Ascending aorta (tissue), 2 donors: ENCODE results near the gene OR2Y1. TPM values are rescaled to one million over a fixed set of nuclear protein-coding genes. Genes with fewer than 3 reads are reported as not detected.

ENCODE experiments used
- DNase-seq, 2 donors: peaks; one replicate each; pipeline ENCODE4 v3.0.0-alpha.2; 2019; ENCODE audit warnings: low spot score in 2 of 2
- H3K27ac ChIP-seq, 2 donors: fragments of 200-600 bp; sonication (generic); one replicate each; pipeline ENCODE4 v1.5.1; 2016 to 2017; ENCODE audit warnings: mild to moderate bottlenecking in 1 of 2
- H3K27me3 ChIP-seq: fragments of 200-600 bp; sonication (generic); one replicate; pipeline ENCODE4 v1.5.1; 2017
- H3K36me3 ChIP-seq, 2 donors: fragments of 200-600 bp; sonication (generic); one replicate each; pipeline ENCODE4 v1.5.1; 2016
- H3K4me1 ChIP-seq, 2 donors: fragments of 200-600 bp; sonication (generic); one replicate each; pipeline ENCODE4 v1.5.1; 2016 to 2017; ENCODE audit warnings: mild to moderate bottlenecking in 1 of 2
- H3K4me3 ChIP-seq, 2 donors: fragments of 200-600 bp; sonication (generic); one replicate each; pipeline ENCODE4 v1.5.1; 2016 to 2017; ENCODE audit warnings: mild to moderate bottlenecking in 1 of 2
- H3K9me3 ChIP-seq, 2 donors: fragments of 200-600 bp; sonication (generic); one replicate each; pipeline ENCODE4 v1.5.1; 2016
- CTCF ChIP-seq, 3 experiments: fragments of 200-600 bp in 2 of 3; fragments of 450-650 bp in 1 of 3; sonication (generic) in 2 of 3; IDR thresholded peaks; one replicate each; pipeline ENCODE4 v1.5.1; 2016 to 2019; ENCODE audit warnings: antibody characterized with exemption in 3 of 3, mild to moderate bottlenecking in 1 of 3, moderate library complexity in 1 of 3
- intact Hi-C: fragments of 100-400 bp; cut with DNase I; formaldehyde crosslinking; loops from one replicate; pipeline ENCODE4 v1.15.1; 2023
- total RNA-seq: library from RNA; depleted of rRNA; stranded (reverse); fragments of >200 nt; gene quantifications from one replicate; pipeline ENCODE4 v1.1.0, GENCODE V29; 2016

Gene OR2Y1
- total RNA-seq, 1 donor from 2014 or later, result not detected

GRCh38 chr5:180779985-180780610, 40.2 kb upstream of the OR2Y1 start:
- Histone ChIP-seq H3K36me3 (no peaks in the 10 kb centered on the region), H3K9me3 (no peaks in the 10 kb centered on the region), H3K27me3 (no peaks in the 10 kb centered on the region), H3K4me3 (no peak overlapping the region), H3K27ac (no peak overlapping the region), H3K4me1 (peaks cover 0 to 4% of the 10 kb centered on the region in 2 donors)
- TF ChIP-seq CTCF (IDR thresholded peaks at IDR 0.05), result no peak
- no peak for DNase-seq
- intact Hi-C loops, result no loop called here

GRCh38 chr5:180777475-180777874, 37.6 kb upstream of the OR2Y1 start:
- H3K4me3 ChIP-seq, result no peak overlapping the region
- no peak for DNase-seq
- intact Hi-C loops, result no loop called here

GRCh38 chr5:180776376-180776775, 36.5 kb upstream of the OR2Y1 start:
- Histone ChIP-seq H3K27me3 (no peaks in the 10 kb centered on the region), H3K4me3 (no peak overlapping the region), H3K27ac (no peak overlapping the region), H3K9me3 (peaks cover 0 to 11% of the 10 kb centered on the region in 2 donors), H3K4me1 (no peaks in the 10 kb centered on the region), H3K36me3 (no peaks in the 10 kb centered on the region)
- intact Hi-C loops, result no loop called here
- no peak for DNase-seq
- no peak for TF ChIP-seq CTCF (IDR thresholded peaks at IDR 0.05)

More at GRCh38 chr5:180777475-180777874, 37.6 kb upstream of the OR2Y1 start:
- no peak for TF ChIP-seq CTCF (IDR thresholded peaks at IDR 0.05)
- Histone ChIP-seq H3K27me3 (no peaks in the 10 kb centered on the region), H3K4me1 (no peaks in the 10 kb centered on the region), H3K9me3 (peaks cover 0 to 2% of the 10 kb centered on the region in 2 donors), H3K36me3 (no peaks in the 10 kb centered on the region), H3K27ac (no peak overlapping the region)

GRCh38 chr5:180775624-180776023, 35.8 kb upstream of the OR2Y1 start:
- no peak overlapping the region for H3K4me3 ChIP-seq
- H3K4me1 ChIP-seq, result no peaks in the 10 kb centered on the region
- H3K27ac ChIP-seq, result no peak overlapping the region
- no peaks in the 10 kb centered on the region for H3K36me3 ChIP-seq
- TF ChIP-seq CTCF (IDR thresholded peaks at IDR 0.05), result no peak
- peaks cover 0 to 11% of the 10 kb centered on the region in 2 donors for H3K9me3 ChIP-seq
- intact Hi-C loops, result no loop called here
- no peaks in the 10 kb centered on the region for H3K27me3 ChIP-seq
- no peak for DNase-seq

- Histone ChIP-seq H3K9me3 (peaks cover 0 to 11% of the 10 kb centered on the region in 2 donors), H3K27me3 (no peaks in the 10 kb centered on the region), H3K4me1 (no peaks in the 10 kb centered on the region), H3K27ac (no peak overlapping the region), H3K36me3 (no peaks in the 10 kb centered on the region), H3K4me3 (no peak overlapping the region)
- DNase-seq, result no peak
- no peak for TF ChIP-seq CTCF (IDR thresholded peaks at IDR 0.05)
- intact Hi-C loops, result no loop called here
These were observed 32.0 kb upstream of the OR2Y1 start for GRCh38 chr5:180771839-180772238.

GRCh38 chr5:180769821-180770220, 30.0 kb upstream of the OR2Y1 start:
- no peaks in the 10 kb centered on the region for H3K27me3 ChIP-seq
- peaks cover 0 to 11% of the 10 kb centered on the region in 2 donors for H3K9me3 ChIP-seq
- no peak for TF ChIP-seq CTCF (IDR thresholded peaks at IDR 0.05)
- H3K4me1 ChIP-seq, result no peaks in the 10 kb centered on the region
- H3K36me3 ChIP-seq, result no peaks in the 10 kb centered on the region
- no peak overlapping the region for H3K4me3 ChIP-seq
- DNase-seq, result no peak
- intact Hi-C loops, result no loop called here
- H3K27ac ChIP-seq, result no peak overlapping the region
